ENCODE measurements around the gene PLXNA2.

The PLXNA2 gene

DNA sequence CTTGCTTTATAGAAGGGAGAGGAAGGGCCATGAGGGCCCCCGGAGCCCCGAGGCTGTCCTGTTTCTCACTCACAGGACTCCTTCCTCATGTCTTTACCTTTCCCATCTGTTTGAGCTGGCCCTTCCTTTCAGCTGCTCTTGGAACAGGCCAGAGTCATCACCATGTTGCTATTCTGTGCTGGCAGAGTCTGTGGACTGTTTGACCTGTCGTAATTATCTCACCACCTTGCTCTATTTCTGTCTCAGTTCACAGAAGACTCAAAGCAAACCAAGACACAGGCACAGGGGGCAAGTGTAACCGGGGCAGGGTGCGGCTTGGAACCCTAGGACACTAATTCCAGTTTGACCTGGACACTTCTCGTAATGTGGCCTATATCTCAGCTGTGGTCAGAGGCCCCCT is 228.9 kb downstream of the PLXNA2 start:
- TF ChIP-seq RARB (CRISPR knock-in tag; IDR thresholded peaks at IDR 0.05) (no peak), ZFP30 (CRISPR knock-in tag; IDR thresholded peaks at IDR 0.05) (no peak), ARNTL (CRISPR knock-in tag; IDR thresholded peaks at IDR 0.05; ENCODE audit: borderline replicate concordance, low read depth) (no peak), BACH2 (CRISPR knock-in tag; IDR thresholded peaks at IDR 0.05; ENCODE audit: borderline replicate concordance) (no peak), ZFP3 (CRISPR knock-in tag; IDR thresholded peaks at IDR 0.05) (no peak), ZNF8 (CRISPR knock-in tag; IDR thresholded peaks at IDR 0.05) (no peak), ZC3H10 (CRISPR knock-in tag; IDR thresholded peaks at IDR 0.05) (no peak), ESRRG (CRISPR knock-in tag; IDR thresholded peaks at IDR 0.05) (no peak), ZNF565 (CRISPR knock-in tag; conservative IDR thresholded peaks at IDR 0.05; ENCODE audit: low read depth) (no peak), ISL1 (CRISPR knock-in tag; IDR thresholded peaks at IDR 0.05) (no peak), GLIS3 (CRISPR knock-in tag; IDR thresholded peaks at IDR 0.05) (no peak)
- TF ChIP-seq, protein P1, sequence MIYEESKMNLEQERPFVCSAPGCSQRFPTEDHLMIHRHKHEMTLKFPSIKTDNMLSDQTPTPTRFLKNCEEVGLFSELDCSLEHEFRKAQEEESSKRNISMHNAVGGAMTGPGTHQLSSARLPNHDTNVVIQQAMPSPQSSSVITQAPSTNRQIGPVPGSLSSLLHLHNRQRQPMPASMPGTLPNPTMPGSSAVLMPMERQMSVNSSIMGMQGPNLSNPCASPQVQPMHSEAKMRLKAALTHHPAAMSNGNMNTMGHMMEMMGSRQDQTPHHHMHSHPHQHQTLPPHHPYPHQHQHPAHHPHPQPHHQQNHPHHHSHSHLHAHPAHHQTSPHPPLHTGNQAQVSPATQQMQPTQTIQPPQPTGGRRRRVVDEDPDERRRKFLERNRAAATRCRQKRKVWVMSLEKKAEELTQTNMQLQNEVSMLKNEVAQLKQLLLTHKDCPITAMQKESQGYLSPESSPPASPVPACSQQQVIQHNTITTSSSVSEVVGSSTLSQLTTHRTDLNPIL (CRISPR knock-in tag; IDR thresholded peaks at IDR 0.05; ENCODE audit: low read depth): no peak
- ATAC-seq: no peak

DNA sequence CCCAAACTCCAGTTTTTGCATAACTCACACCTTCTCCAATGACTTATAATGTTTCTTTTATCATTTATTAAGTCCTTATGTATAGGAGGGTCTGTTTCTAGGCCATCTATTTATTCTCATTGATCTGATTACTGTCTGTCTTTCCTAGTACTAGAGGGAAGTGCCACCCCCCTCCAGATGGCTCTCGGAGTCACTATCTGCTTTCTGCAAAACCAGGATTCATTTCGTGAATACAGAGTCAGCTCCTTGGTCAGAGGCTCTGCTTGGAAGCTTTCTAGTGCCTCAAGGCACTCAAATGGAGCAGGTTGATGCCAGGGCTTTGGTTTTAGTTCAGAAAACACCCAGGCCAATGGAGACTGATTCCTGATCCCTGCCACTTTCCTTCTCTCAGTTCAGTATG is 231.0 kb downstream of the PLXNA2 start:
- TF ChIP-seq, protein P2, sequence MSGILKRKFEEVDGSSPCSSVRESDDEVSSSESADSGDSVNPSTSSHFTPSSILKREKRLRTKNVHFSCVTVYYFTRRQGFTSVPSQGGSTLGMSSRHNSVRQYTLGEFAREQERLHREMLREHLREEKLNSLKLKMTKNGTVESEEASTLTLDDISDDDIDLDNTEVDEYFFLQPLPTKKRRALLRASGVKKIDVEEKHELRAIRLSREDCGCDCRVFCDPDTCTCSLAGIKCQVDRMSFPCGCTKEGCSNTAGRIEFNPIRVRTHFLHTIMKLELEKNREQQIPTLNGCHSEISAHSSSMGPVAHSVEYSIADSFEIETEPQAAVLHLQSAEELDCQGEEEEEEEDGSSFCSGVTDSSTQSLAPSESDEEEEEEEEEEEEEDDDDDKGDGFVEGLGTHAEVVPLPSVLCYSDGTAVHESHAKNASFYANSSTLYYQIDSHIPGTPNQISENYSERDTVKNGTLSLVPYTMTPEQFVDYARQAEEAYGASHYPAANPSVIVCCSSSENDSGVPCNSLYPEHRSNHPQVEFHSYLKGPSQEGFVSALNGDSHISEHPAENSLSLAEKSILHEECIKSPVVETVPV (CRISPR knock-in tag; IDR thresholded peaks at IDR 0.05): no peak
- TF ChIP-seq ZFP3 (CRISPR knock-in tag; IDR thresholded peaks at IDR 0.05): no peak
- TF ChIP-seq, protein P3, sequence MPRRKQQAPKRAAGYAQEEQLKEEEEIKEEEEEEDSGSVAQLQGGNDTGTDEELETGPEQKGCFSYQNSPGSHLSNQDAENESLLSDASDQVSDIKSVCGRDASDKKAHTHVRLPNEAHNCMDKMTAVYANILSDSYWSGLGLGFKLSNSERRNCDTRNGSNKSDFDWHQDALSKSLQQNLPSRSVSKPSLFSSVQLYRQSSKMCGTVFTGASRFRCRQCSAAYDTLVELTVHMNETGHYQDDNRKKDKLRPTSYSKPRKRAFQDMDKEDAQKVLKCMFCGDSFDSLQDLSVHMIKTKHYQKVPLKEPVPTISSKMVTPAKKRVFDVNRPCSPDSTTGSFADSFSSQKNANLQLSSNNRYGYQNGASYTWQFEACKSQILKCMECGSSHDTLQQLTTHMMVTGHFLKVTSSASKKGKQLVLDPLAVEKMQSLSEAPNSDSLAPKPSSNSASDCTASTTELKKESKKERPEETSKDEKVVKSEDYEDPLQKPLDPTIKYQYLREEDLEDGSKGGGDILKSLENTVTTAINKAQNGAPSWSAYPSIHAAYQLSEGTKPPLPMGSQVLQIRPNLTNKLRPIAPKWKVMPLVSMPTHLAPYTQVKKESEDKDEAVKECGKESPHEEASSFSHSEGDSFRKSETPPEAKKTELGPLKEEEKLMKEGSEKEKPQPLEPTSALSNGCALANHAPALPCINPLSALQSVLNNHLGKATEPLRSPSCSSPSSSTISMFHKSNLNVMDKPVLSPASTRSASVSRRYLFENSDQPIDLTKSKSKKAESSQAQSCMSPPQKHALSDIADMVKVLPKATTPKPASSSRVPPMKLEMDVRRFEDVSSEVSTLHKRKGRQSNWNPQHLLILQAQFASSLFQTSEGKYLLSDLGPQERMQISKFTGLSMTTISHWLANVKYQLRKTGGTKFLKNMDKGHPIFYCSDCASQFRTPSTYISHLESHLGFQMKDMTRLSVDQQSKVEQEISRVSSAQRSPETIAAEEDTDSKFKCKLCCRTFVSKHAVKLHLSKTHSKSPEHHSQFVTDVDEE (CRISPR knock-in tag; IDR thresholded peaks at IDR 0.05): peak; percentile 52; the same call in 1 of the 2 replicates

DNA sequence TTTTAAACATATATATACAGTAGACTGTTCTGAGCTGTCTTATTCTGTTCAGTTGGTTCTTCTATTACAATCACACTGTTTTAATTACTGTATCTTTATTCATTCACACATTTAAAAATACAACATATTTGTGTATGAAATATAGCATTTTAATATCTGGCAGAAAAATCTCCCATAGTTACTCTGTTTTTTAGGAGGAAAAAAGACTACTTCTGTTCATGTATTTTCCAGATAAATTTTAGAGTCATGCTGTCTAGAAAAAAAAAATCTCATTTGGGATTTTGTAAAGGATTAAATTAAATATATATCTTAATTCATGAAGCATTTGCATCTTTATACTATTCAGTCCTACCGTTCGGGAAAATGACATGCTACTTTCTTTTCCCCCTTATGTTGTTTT is 231.5 kb downstream of the PLXNA2 start:
- no peak for ATAC-seq
- TF ChIP-seq ZNF70 (CRISPR knock-in tag; IDR thresholded peaks at IDR 0.05) (no peak), CSDC2 (CRISPR knock-in tag; IDR thresholded peaks at IDR 0.05) (no peak), GLIS3 (CRISPR knock-in tag; IDR thresholded peaks at IDR 0.05) (no peak), ZFP30 (CRISPR knock-in tag; IDR thresholded peaks at IDR 0.05) (no peak), RARB (CRISPR knock-in tag; IDR thresholded peaks at IDR 0.05) (no peak), ISL1 (CRISPR knock-in tag; IDR thresholded peaks at IDR 0.05) (no peak), ZNF8 (CRISPR knock-in tag; IDR thresholded peaks at IDR 0.05) (no peak), OSR1 (CRISPR knock-in tag; IDR thresholded peaks at IDR 0.05) (no peak), TCF4 (CRISPR knock-in tag; IDR thresholded peaks at IDR 0.05; ENCODE audit: borderline replicate concordance) (no peak), PPARA (CRISPR knock-in tag; IDR thresholded peaks at IDR 0.05; ENCODE audit: borderline replicate concordance) (no peak)
- TF ChIP-seq, protein P2 (CRISPR knock-in tag; IDR thresholded peaks at IDR 0.05): no peak
- TF ChIP-seq, protein P3 (CRISPR knock-in tag; IDR thresholded peaks at IDR 0.05): no peak

More for the DNA sequence above, 231.0 kb downstream of the PLXNA2 start:
- no peak for ATAC-seq
